IMR-90 (cell line): ENCODE data around the gene TENM4. TPM values are rescaled to one million over a fixed set of nuclear protein-coding genes. Genes with fewer than 3 reads are reported as not detected.

Source experiments
- ATAC-seq: fragments of 200-7000 bp; cut with Tn5 transposase; 2 replicates; pipeline ENCODE4 v1.9.1; 2020; ENCODE audit warnings: low read depth, mild to moderate bottlenecking, moderate library complexity
- BruUV-seq: library from RNA; stranded (reverse); fragments of 400-500 nt; replicated peaks from 2 replicates; lab custom pipeline; 2021; lab: Mats Ljungman, UMichigan
- CTCF ChIA-PET: fragments of 300-600 bp; formaldehyde crosslinking; extraction: SDS; loops from one replicate; lab custom pipeline; 2021; ENCODE audit warnings: antibody characterized with exemption; lab: Yijun Ruan, JAX
- POLR2A ChIA-PET: fragments of 300-600 bp; sonication (Branson Sonifier 250); formaldehyde crosslinking; loops from one replicate; lab custom pipeline; 2022; ENCODE audit warnings: antibody characterized with exemption; ENCODE audit not compliant: unreplicated experiment; lab: Charles Lee
- DNase-seq: peaks from one replicate; pipeline ENCODE4 v3.0.0; 2013
- H2AFZ ChIP-seq: replicated peaks from 2 replicates; pipeline ENCODE3; 2013; ENCODE audit warnings: low read length, mild to moderate bottlenecking; ENCODE audit not compliant: poor library complexity
- H2AK5ac ChIP-seq: 2 replicates; pipeline ENCODE4 v1.6.1; 2013; ENCODE audit warnings: low read depth, low read length, inconsistent platforms
- H2AK9ac ChIP-seq: replicated peaks from 2 replicates; pipeline ENCODE3; 2013; ENCODE audit warnings: mild to moderate bottlenecking, low read depth, low read length, moderate library complexity; ENCODE audit not compliant: poor library complexity
- H2BK120ac ChIP-seq: 2 replicates; pipeline ENCODE4 v1.6.1; 2013; ENCODE audit warnings: low read depth, low read length, inconsistent platforms
- H2BK15ac ChIP-seq: 3 replicates; pipeline ENCODE4 v1.6.1; 2013; ENCODE audit warnings: low read depth, low read length, inconsistent platforms
- H2BK20ac ChIP-seq: 2 replicates; pipeline ENCODE4 v1.6.1; 2013; ENCODE audit warnings: low read depth, mild to moderate bottlenecking, inconsistent platforms, low read length, moderate library complexity
- H2BK5ac ChIP-seq: 2 replicates; pipeline ENCODE4 v1.6.1; 2013; ENCODE audit warnings: mild to moderate bottlenecking, low read depth, low read length, inconsistent platforms; ENCODE audit not compliant: poor library complexity, severe bottlenecking
- H3K14ac ChIP-seq: replicated peaks from 2 replicates; pipeline ENCODE4 v1.6.1; 2013; ENCODE audit warnings: low read depth, low read length, inconsistent platforms
- H3K18ac ChIP-seq: 2 replicates; pipeline ENCODE4 v1.6.1; 2013; ENCODE audit warnings: low read depth, low read length, control low read depth
- H3K23ac ChIP-seq: 2 replicates; pipeline ENCODE4 v1.6.1; 2013; ENCODE audit warnings: low read depth, low read length, inconsistent platforms
- H3K27ac ChIP-seq: 2 replicates; pipeline ENCODE4 v1.5.1; 2013; ENCODE audit warnings: mild to moderate bottlenecking, control low read depth, low read length; ENCODE audit not compliant: insufficient read depth
- H3K27me3 ChIP-seq: 2 replicates; pipeline ENCODE4 v1.6.1; 2013; ENCODE audit warnings: low read length; ENCODE audit not compliant: control insufficient read depth, insufficient read depth
- H3K36me3 ChIP-seq: 2 replicates; pipeline ENCODE4 v1.6.1; 2013; ENCODE audit warnings: low read length, mixed read lengths; ENCODE audit not compliant: control insufficient read depth, insufficient read depth
- H3K4ac ChIP-seq: 2 replicates; pipeline ENCODE4 v1.6.1; 2013; ENCODE audit warnings: low read depth, low read length, inconsistent platforms
- H3K4me1 ChIP-seq: 2 replicates; pipeline ENCODE4 v1.6.1; 2013; ENCODE audit warnings: low read length, mixed read lengths; ENCODE audit not compliant: control insufficient read depth, insufficient read depth
- H3K4me2 ChIP-seq: 2 replicates; pipeline ENCODE4 v1.6.1; 2013; ENCODE audit warnings: low read depth, mild to moderate bottlenecking, control low read depth, low read length, moderate library complexity
- H3K4me3 ChIP-seq: 2 replicates; pipeline ENCODE4 v1.5.1; 2013; ENCODE audit warnings: low read depth, mild to moderate bottlenecking, control low read depth, low read length, moderate library complexity; ENCODE audit not compliant: insufficient read depth
- H3K56ac ChIP-seq: 2 replicates; pipeline ENCODE4 v1.6.1; 2013; ENCODE audit warnings: low read length, inconsistent platforms; ENCODE audit not compliant: insufficient read depth; ENCODE audit errors: extremely low read depth
- H3K79me1 ChIP-seq, 2 experiments: 2 replicates each; pipeline ENCODE4 v1.6.1; 2013; ENCODE audit warnings: low read length in 2 of 2, inconsistent platforms in 1 of 2, low read depth in 1 of 2
- H3K9ac ChIP-seq: 2 replicates; pipeline ENCODE4 v1.6.1; 2013; ENCODE audit warnings: low read depth, low read length, control low read depth
- H3K9me1 ChIP-seq: 2 replicates; pipeline ENCODE4 v1.6.1; 2013; ENCODE audit warnings: low read length, inconsistent platforms; ENCODE audit not compliant: insufficient read depth
- H3K9me3 ChIP-seq: 2 replicates; pipeline ENCODE4 v1.6.1; 2013; ENCODE audit warnings: low read length; ENCODE audit not compliant: control insufficient read depth, insufficient read depth
- H4K20me1 ChIP-seq: 2 replicates; pipeline ENCODE4 v1.6.1; 2013; ENCODE audit warnings: low read length, inconsistent platforms; ENCODE audit not compliant: insufficient read depth
- H4K5ac ChIP-seq: 2 replicates; pipeline ENCODE4 v1.6.1; 2013; ENCODE audit warnings: mild to moderate bottlenecking, low read depth, low read length, control low read depth
- H4K8ac ChIP-seq, 2 experiments: 2 replicates each; pipeline ENCODE4 v1.6.1; 2013; ENCODE audit warnings: low read depth in 2 of 2, low read length in 2 of 2, control low read depth in 1 of 2, inconsistent platforms in 1 of 2
- H4K91ac ChIP-seq: 2 replicates; pipeline ENCODE4 v1.6.1; 2013; ENCODE audit warnings: low read depth, low read length, inconsistent platforms; ENCODE audit not compliant: insufficient read depth
- BHLHE40 ChIP-seq: fragments of 150-350 bp; IDR thresholded peaks from 2 replicates; pipeline ENCODE4 v1.6.1; 2016; ENCODE audit warnings: mild to moderate bottlenecking, low read depth, low read length
- CEBPB ChIP-seq: IDR thresholded peaks from 2 replicates; pipeline ENCODE4 v1.6.1; 2012; ENCODE audit warnings: low read depth, low read length, improper control_type of control experiment
- CHD1 ChIP-seq: IDR thresholded peaks from 2 replicates; pipeline ENCODE4 v1.6.1; 2012; ENCODE audit warnings: low read depth, low read length, improper control_type of control experiment
- FOS ChIP-seq: fragments of 150-350 bp; IDR thresholded peaks from 2 replicates; pipeline ENCODE4 v1.6.1; 2016; ENCODE audit warnings: low read depth, low read length
- MAFK ChIP-seq: IDR thresholded peaks from 2 replicates; pipeline ENCODE4 v1.6.1; 2012; ENCODE audit warnings: low read depth, low read length, improper control_type of control experiment
- MAZ ChIP-seq: IDR thresholded peaks from 2 replicates; pipeline ENCODE4 v1.6.1; 2012; ENCODE audit warnings: low read depth, mild to moderate bottlenecking, low read length, improper control_type of control experiment, moderate library complexity, borderline replicate concordance
- MXI1 ChIP-seq: IDR thresholded peaks from 2 replicates; pipeline ENCODE4 v1.6.1; 2012; ENCODE audit warnings: low read depth, mild to moderate bottlenecking, low read length, moderate library complexity, borderline replicate concordance
- NFE2L2 ChIP-seq: fragments of 150-350 bp; IDR thresholded peaks from 2 replicates; pipeline ENCODE4 v1.6.1; 2016; ENCODE audit warnings: low read depth, mild to moderate bottlenecking, low read length
- POLR2A ChIP-seq: IDR thresholded peaks from 2 replicates; pipeline ENCODE4 v1.6.1; 2012; ENCODE audit warnings: mild to moderate bottlenecking, low read depth, low read length
- RAD21 ChIP-seq: IDR thresholded peaks from 2 replicates; pipeline ENCODE4 v1.6.1; 2012; ENCODE audit warnings: low read length, improper control_type of control experiment
- RCOR1 ChIP-seq: IDR thresholded peaks from 2 replicates; pipeline ENCODE4 v1.6.1; 2012; ENCODE audit warnings: mild to moderate bottlenecking, low read length, improper control_type of control experiment; ENCODE audit not compliant: insufficient replicate concordance
- WGBS, 2 experiments: methylation state at CpG; one replicate each; pipeline versions ENCODE4 v1.1.5 to v1.1.7; 2013; ENCODE audit warnings: missing lambda C conversion rate in 2 of 2; ENCODE audit not compliant: insufficient read length in 1 of 2; ENCODE audit errors: extremely low coverage in 2 of 2; 5-methylcytosine and 5-hydroxymethylcytosine counted together
- dilution Hi-C: fragments of 300-500 bp; cut with HindIII; formaldehyde crosslinking; loops from one replicate; pipeline ENCODE4 v1.14.3; 2018; ENCODE audit warnings: low sequenced_read_pairs; ENCODE audit not compliant: unreplicated experiment
- in situ Hi-C: fragments of 300-500 bp; cut with MboI; formaldehyde crosslinking; loops from 3 replicates; pipeline ENCODE4 v1.14.3; 2019; ENCODE audit warnings: low sequenced_read_pairs, inconsistent platforms, mixed read lengths
- intact Hi-C: fragments of 100-400 bp; cut with micrococcal nuclease; formaldehyde crosslinking; loops from 2 replicates; pipeline ENCODE4 v1.10.0; 2022
- polyA plus RNA-seq, 3 experiments: library from polyadenylated mRNA; depleted of rRNA; stranded (reverse); fragments of >200 nt; gene quantifications; 2 replicates each; pipeline ENCODE4 v1.2.3, GENCODE V29; 2012; ENCODE audit warnings: low replicate concordance in 1 of 3
- total RNA-seq: library from RNA; depleted of rRNA; stranded (reverse); fragments of >200 nt; gene quantifications from 2 replicates; pipeline ENCODE4 v1.2.3, GENCODE V29; 2012
- TF ChIP-seq, protein P1 (sequence below): conservative IDR thresholded peaks from 2 replicates; pipeline ENCODE4 v1.5.1; 2012; ENCODE audit warnings: mild to moderate bottlenecking, low read depth, low read length, improper control_type of control experiment
- TF ChIP-seq, protein P2 (sequence below): fragments of 150-350 bp; IDR thresholded peaks from 2 replicates; pipeline ENCODE4 v1.6.1; 2016; ENCODE audit warnings: low read depth, mild to moderate bottlenecking, low read length, moderate library complexity, borderline replicate concordance

Gene TENM4
- total and polyA plus RNA-seq, 2 of the 4 experiments (the other 2 are of a cell fraction): 7.4 to 9.0 TPM

DNA sequence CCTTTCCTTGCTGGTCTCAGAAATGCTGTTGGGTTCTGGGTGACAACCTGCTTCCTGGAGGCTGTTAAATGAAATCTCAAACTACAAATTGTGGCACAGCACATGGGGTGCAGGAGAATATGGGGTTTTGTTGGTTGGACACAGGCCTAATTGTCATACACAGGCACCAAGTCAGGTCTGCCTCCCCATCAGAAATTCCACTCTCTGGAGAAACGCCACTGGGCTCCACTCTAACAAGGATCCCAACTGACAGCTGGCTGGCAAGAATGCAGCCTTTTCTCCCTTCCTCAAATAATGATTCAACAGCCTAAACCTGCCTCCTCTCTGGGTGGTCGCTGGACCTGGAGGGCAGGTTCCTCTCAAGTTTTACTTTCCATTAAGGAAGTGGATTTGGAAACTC lies 688.3 kb downstream of the TENM4 start:
- ChIA-PET CTCF (interaction anchor here (1.0 kb wide), 1 partner anchor 28 kb away, joined by 3 read pairs; no protein-coding TSS in a partner anchor), POLR2A (no interaction called here)
- no peaks in the 10 kb centered on the region for H3K9me3 ChIP-seq
- DNase-seq (no peak), ATAC-seq (no peak)
- no peak overlapping the region for H2AK9ac ChIP-seq
- H4K20me1 ChIP-seq: no peaks in the 10 kb centered on the region
- no peak overlapping the region for H3K4ac ChIP-seq
- no peak overlapping the region for H2BK15ac ChIP-seq
- no peak overlapping the region for H3K4me3 ChIP-seq
- H3K79me1 ChIP-seq: no peaks in the 10 kb centered on the region
- no peaks in the 10 kb centered on the region for H3K27me3 ChIP-seq
- no peak overlapping the region for H3K27ac ChIP-seq
- H3K14ac ChIP-seq: no peak overlapping the region
- H3K4me2 ChIP-seq: no peak overlapping the region
- no peak overlapping the region for H2AFZ ChIP-seq
- H3K9me1 ChIP-seq: no peaks in the 10 kb centered on the region
- H3K23ac ChIP-seq: no peak overlapping the region
- TF ChIP-seq RCOR1 (no peak), MAZ (no peak), MAFK (no peak), CHD1 (no peak), NFE2L2 (no peak), POLR2A (no peak), RAD21 (no peak), FOS (no peak), BHLHE40 (no peak), MXI1 (no peak), CEBPB (no peak)
- TF ChIP-seq, protein P1, sequence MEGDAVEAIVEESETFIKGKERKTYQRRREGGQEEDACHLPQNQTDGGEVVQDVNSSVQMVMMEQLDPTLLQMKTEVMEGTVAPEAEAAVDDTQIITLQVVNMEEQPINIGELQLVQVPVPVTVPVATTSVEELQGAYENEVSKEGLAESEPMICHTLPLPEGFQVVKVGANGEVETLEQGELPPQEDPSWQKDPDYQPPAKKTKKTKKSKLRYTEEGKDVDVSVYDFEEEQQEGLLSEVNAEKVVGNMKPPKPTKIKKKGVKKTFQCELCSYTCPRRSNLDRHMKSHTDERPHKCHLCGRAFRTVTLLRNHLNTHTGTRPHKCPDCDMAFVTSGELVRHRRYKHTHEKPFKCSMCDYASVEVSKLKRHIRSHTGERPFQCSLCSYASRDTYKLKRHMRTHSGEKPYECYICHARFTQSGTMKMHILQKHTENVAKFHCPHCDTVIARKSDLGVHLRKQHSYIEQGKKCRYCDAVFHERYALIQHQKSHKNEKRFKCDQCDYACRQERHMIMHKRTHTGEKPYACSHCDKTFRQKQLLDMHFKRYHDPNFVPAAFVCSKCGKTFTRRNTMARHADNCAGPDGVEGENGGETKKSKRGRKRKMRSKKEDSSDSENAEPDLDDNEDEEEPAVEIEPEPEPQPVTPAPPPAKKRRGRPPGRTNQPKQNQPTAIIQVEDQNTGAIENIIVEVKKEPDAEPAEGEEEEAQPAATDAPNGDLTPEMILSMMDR: no peak
- TF ChIP-seq, protein P2, sequence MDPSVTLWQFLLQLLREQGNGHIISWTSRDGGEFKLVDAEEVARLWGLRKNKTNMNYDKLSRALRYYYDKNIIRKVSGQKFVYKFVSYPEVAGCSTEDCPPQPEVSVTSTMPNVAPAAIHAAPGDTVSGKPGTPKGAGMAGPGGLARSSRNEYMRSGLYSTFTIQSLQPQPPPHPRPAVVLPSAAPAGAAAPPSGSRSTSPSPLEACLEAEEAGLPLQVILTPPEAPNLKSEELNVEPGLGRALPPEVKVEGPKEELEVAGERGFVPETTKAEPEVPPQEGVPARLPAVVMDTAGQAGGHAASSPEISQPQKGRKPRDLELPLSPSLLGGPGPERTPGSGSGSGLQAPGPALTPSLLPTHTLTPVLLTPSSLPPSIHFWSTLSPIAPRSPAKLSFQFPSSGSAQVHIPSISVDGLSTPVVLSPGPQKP: no peak
- H4K91ac ChIP-seq: no peak overlapping the region
- no peak overlapping the region for H2BK120ac ChIP-seq
- no peak overlapping the region for H3K9ac ChIP-seq
- WGBS, 2 experiments: 40% methylated on average over 1 of the region's 2 CpGs; no CpG with 5 or more reads in 1 of the 2 experiments
- no peak overlapping the region for H4K8ac ChIP-seq
- H2BK5ac ChIP-seq: no peak overlapping the region
- no peak overlapping the region for H3K18ac ChIP-seq
- H2BK20ac ChIP-seq: no peak overlapping the region
- H2AK5ac ChIP-seq: no peak overlapping the region
- BruUV-seq: no TSS peak
- intact Hi-C loops (no loop called here), in situ Hi-C loops (no loop called here), dilution Hi-C loops (no loop called here)
- H3K56ac ChIP-seq: no peak overlapping the region
- H3K4me1 ChIP-seq: no peaks in the 10 kb centered on the region
- peaks cover 11% of the 10 kb centered on the region; the same call in 1 of the 2 replicates for H3K36me3 ChIP-seq
- no peak overlapping the region for H4K5ac ChIP-seq
